H1 (cell line): ENCODE data around the gene PSD2. TPM values are rescaled to one million over a fixed set of nuclear protein-coding genes. Genes with fewer than 3 reads are reported as not detected.

Experiments
- CTCF ChIA-PET: fragments of 300-600 bp; sonication (Branson Sonifier 250); formaldehyde crosslinking; loops from one replicate; lab custom pipeline; 2021; ENCODE audit not compliant: partially characterized antibody; lab: Charles Lee
- POLR2A ChIA-PET: fragments of 300-600 bp; sonication (Branson Sonifier 250); formaldehyde crosslinking; loops from one replicate; lab custom pipeline; 2021; ENCODE audit warnings: inconsistent platforms; ENCODE audit not compliant: partially characterized antibody; lab: Charles Lee
- DNase-seq, 2 experiments: peaks; one replicate each; pipeline versions ENCODE4 v3.0.0 to v3.0.0-alpha.2; 2010 to 2022; ENCODE audit warnings: low spot score in 2 of 2, low read depth in 1 of 2, mixed read lengths in 1 of 2
- FAIRE-seq: peaks from 2 replicates; lab custom pipeline; 2011; peaks lifted over from hg19 to GRCh38; lab: Jason Lieb, UNC
- H2AFZ ChIP-seq: 2 replicates; pipeline ENCODE4 v1.8.1; 2012; ENCODE audit warnings: low read length, inconsistent platforms
- H2AK5ac ChIP-seq: 2 replicates; pipeline ENCODE4 v1.6.1; 2013; ENCODE audit warnings: low read depth, low read length
- H2BK120ac ChIP-seq: replicated peaks from 2 replicates; pipeline ENCODE3; 2013; ENCODE audit warnings: low read depth, low read length, inconsistent platforms
- H2BK12ac ChIP-seq: 2 replicates; pipeline ENCODE4 v1.6.1; 2013; ENCODE audit warnings: low read depth, low read length
- H2BK15ac ChIP-seq: 2 replicates; pipeline ENCODE4 v1.6.1; 2013; ENCODE audit warnings: low read length
- H2BK20ac ChIP-seq: 2 replicates; pipeline ENCODE4 v1.6.1; 2013; ENCODE audit warnings: low read length
- H2BK5ac ChIP-seq: 2 replicates; pipeline ENCODE4 v1.6.1; 2013; ENCODE audit warnings: low read depth, low read length
- H3K14ac ChIP-seq: 2 replicates; pipeline ENCODE4 v1.6.1; 2013; ENCODE audit warnings: inconsistent platforms; ENCODE audit not compliant: insufficient read length
- H3K18ac ChIP-seq: 2 replicates; pipeline ENCODE4 v1.6.1; 2013; ENCODE audit warnings: low read length; ENCODE audit errors: extremely low read depth
- H3K23ac ChIP-seq: 2 replicates; pipeline ENCODE4 v1.6.1; 2013; ENCODE audit warnings: inconsistent platforms; ENCODE audit not compliant: insufficient read length
- H3K23me2 ChIP-seq: 2 replicates; pipeline ENCODE4 v1.6.1; 2013; ENCODE audit warnings: low read depth, low read length
- H3K27ac ChIP-seq: 2 replicates; pipeline ENCODE4 v1.6.1; 2011; ENCODE audit warnings: low read depth, low read length, inconsistent platforms
- H3K27me3 ChIP-seq, 4 experiments: replicated peaks in 1 of 4; 1 replicate in 1 of 4; 2 replicates in 3 of 4; pipeline versions ENCODE4 v1.6.1 to v1.8.1; 2011 to 2013; ENCODE audit warnings: low read length in 3 of 4, mild to moderate bottlenecking in 3 of 4, inconsistent platforms in 2 of 4, mixed read lengths in 2 of 4, moderate library complexity in 1 of 4; ENCODE audit not compliant: control insufficient read depth in 3 of 4, insufficient read depth in 3 of 4; ENCODE audit errors: extremely low read depth in 1 of 4
- H3K36me3 ChIP-seq, 4 experiments: 2 replicates each; pipeline versions ENCODE4 v1.6.1 to v1.8.1; 2011 to 2013; ENCODE audit warnings: mild to moderate bottlenecking in 4 of 4, low read length in 3 of 4, moderate library complexity in 2 of 4, control low read depth in 1 of 4, inconsistent platforms in 1 of 4; ENCODE audit not compliant: insufficient read depth in 4 of 4, control insufficient read depth in 2 of 4
- H3K4ac ChIP-seq: replicated peaks from 2 replicates; pipeline ENCODE3; 2013; ENCODE audit warnings: low read length, low read depth, mixed read lengths, inconsistent platforms; ENCODE audit not compliant: insufficient read length
- H3K4me1 ChIP-seq, 4 experiments: replicated peaks in 1 of 4; 1 replicate in 1 of 4; 2 replicates in 3 of 4; pipeline versions ENCODE4 v1.6.1 to v1.8.1; 2011 to 2013; ENCODE audit warnings: low read length in 3 of 4, inconsistent platforms in 2 of 4, mixed read lengths in 1 of 4; ENCODE audit not compliant: insufficient read depth in 4 of 4, control insufficient read depth in 3 of 4
- H3K4me2 ChIP-seq, 2 experiments: 2 replicates each; pipeline versions ENCODE4 v1.6.1 to v1.8.1; 2011 to 2013; ENCODE audit warnings: low read depth in 2 of 2, low read length in 2 of 2, control low read depth in 1 of 2, inconsistent platforms in 1 of 2, mild to moderate bottlenecking in 1 of 2; ENCODE audit not compliant: insufficient read depth in 1 of 2
- H3K4me3 ChIP-seq, 4 experiments: fragments of 200-600, 300-600 bp in 1 of 4; sonication (generic), shearing (Covaris generic), sonication (Bioruptor Twin) in 1 of 4; 2 replicates each; pipeline versions ENCODE4 v1.5.1 to v1.8.1; 2011 to 2016; ENCODE audit warnings: low read length in 4 of 4, low read depth in 3 of 4, control low read depth in 2 of 4, inconsistent platforms in 2 of 4, mild to moderate bottlenecking in 2 of 4, mixed read lengths in 1 of 4, moderate library complexity in 1 of 4; ENCODE audit not compliant: insufficient read depth in 2 of 4; ENCODE audit errors: extremely low read depth in 1 of 4
- H3K56ac ChIP-seq: replicated peaks from 2 replicates; pipeline ENCODE3; 2013; ENCODE audit warnings: low read depth, mild to moderate bottlenecking, mixed read lengths, low read length, inconsistent platforms; ENCODE audit not compliant: insufficient read length
- H3K79me1 ChIP-seq: 2 replicates; pipeline ENCODE4 v1.6.1; 2013; ENCODE audit warnings: low read depth, low read length, control low read depth
- H3K79me2 ChIP-seq, 2 experiments: 2 replicates each; pipeline versions ENCODE4 v1.6.1 to v1.8.1; 2012 to 2013; ENCODE audit warnings: low read length in 2 of 2, mild to moderate bottlenecking in 2 of 2, inconsistent platforms in 1 of 2; ENCODE audit not compliant: insufficient read depth in 2 of 2, control insufficient read depth in 1 of 2
- H3K9ac ChIP-seq, 4 experiments: replicated peaks in 1 of 4; 1 replicate in 1 of 4; 2 replicates in 3 of 4; pipeline versions ENCODE4 v1.6.1 to v1.8.1; 2011 to 2013; ENCODE audit warnings: low read depth in 3 of 4, low read length in 3 of 4, control low read depth in 2 of 4, mild to moderate bottlenecking in 2 of 4, moderate library complexity in 2 of 4, inconsistent platforms in 1 of 4; ENCODE audit errors: extremely low read depth in 1 of 4
- H3K9me3 ChIP-seq, 2 experiments: 2 replicates each; pipeline versions ENCODE4 v1.6.1 to v1.8.1; 2012 to 2013; ENCODE audit warnings: mild to moderate bottlenecking in 2 of 2, moderate library complexity in 2 of 2, control low read depth in 1 of 2, inconsistent platforms in 1 of 2, low read depth in 1 of 2, low read length in 1 of 2, mixed read lengths in 1 of 2; ENCODE audit not compliant: insufficient read depth in 2 of 2
- H4K20me1 ChIP-seq, 2 experiments: replicated peaks in 1 of 2; 2 replicates each; pipeline versions ENCODE3 to v1.8.1; 2011 to 2013; ENCODE audit warnings: inconsistent platforms in 2 of 2, low read length in 2 of 2, mild to moderate bottlenecking in 1 of 2; ENCODE audit not compliant: insufficient read depth in 2 of 2, control insufficient read depth in 1 of 2
- H4K5ac ChIP-seq: 2 replicates; pipeline ENCODE4 v1.6.1; 2013; ENCODE audit warnings: low read length, low read depth, mixed read lengths, inconsistent platforms; ENCODE audit not compliant: insufficient read length
- H4K8ac ChIP-seq: 2 replicates; pipeline ENCODE4 v1.8.0; 2013; ENCODE audit warnings: mild to moderate bottlenecking, moderate library complexity, low read length, inconsistent platforms; ENCODE audit not compliant: insufficient read depth; ENCODE audit errors: extremely low read depth
- H4K91ac ChIP-seq: replicated peaks from 2 replicates; pipeline ENCODE3; 2013; ENCODE audit warnings: low read length, mixed read lengths, inconsistent platforms; ENCODE audit not compliant: insufficient read length
- KDM1A ChIP-seq: fragments of 200-600, 300-600 bp; sonication (generic); IDR thresholded peaks from 2 replicates; pipeline ENCODE4 v1.7.1; 2016; ENCODE audit warnings: mild to moderate bottlenecking, low read length, borderline replicate concordance
- TEAD4 ChIP-seq: IDR thresholded peaks from 2 replicates; pipeline ENCODE4 v1.6.1; 2012; ENCODE audit warnings: low read depth, low read length, inconsistent platforms, mixed read lengths
- WGBS, 2 experiments: shearing (Covaris generic) in 1 of 2; methylation state at CpG; one replicate each; pipeline versions ENCODE4 v1.1.6 to v1.1.7; 2013 to 2015; ENCODE audit warnings: low lambda C conversion rate in 2 of 2, mixed read lengths in 2 of 2, inconsistent platforms in 1 of 2, low coverage in 1 of 2, missing lambda C conversion rate in 1 of 2; ENCODE audit not compliant: insufficient replicate concordance in 2 of 2, insufficient coverage in 1 of 2, insufficient read length in 1 of 2; ENCODE audit errors: extremely low coverage in 1 of 2, missing lambda C conversion rate in 1 of 2; 5-methylcytosine and 5-hydroxymethylcytosine counted together
- polyA plus RNA-seq, 7 experiments: library from polyadenylated mRNA; depleted of rRNA in 3 of 7; stranded (reverse) in 5 of 7; unstranded in 2 of 7; fragments of >200 nt in 5 of 7; fragments of 200-250 nt in 2 of 7; gene quantifications; 1 replicate in 5 of 7; 2 replicates in 1 of 7; 4 replicates in 1 of 7; pipeline versions ENCODE4 v1.2.1 to v1.2.3, GENCODE V29; 2011 to 2013; ENCODE audit warnings: missing spikeins in 2 of 7, mixed read lengths in 2 of 7
- total RNA-seq: library from RNA; stranded (reverse); fragmentation: NEBNext Ultra II Directional; extraction: Animal tissue kit (Norgen Biotek cat#: 25700); gene quantifications from 2 replicates; pipeline ENCODE4 v1.2.1, GENCODE V29; 2021

PSD2 gene
- total and polyA plus RNA-seq, 2 of the 8 experiments (the other 6 are each of a cell fraction or from before 2014, with no cell fraction given) = 0.06 to 0.14 TPM

DNA sequence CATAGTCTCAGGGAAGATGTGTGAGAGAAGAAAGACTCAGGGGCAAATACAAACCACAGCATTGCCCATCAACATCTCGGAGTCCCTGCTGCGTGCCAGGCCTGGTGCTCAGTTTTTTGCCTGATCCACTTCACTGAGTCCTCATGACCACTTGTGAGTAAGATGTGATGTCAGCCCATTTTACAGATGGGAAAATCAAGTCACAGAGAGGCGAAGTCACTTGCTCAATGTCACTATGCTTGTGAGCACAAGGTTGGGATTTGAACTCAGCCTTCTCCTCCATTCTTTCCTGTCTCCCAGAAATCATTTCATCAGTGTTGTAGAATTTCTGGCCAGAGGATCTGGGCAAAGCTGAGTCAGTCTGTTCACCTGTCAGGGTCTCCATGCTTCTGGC, 34.6 kb upstream of the PSD2 start:
- H3K79me2 ChIP-seq = no peaks in the 10 kb centered on the region
- H3K14ac ChIP-seq = no peak overlapping the region
- H4K5ac ChIP-seq = no peak overlapping the region
- H4K20me1 ChIP-seq = peaks cover 2 to 7% of the 10 kb centered on the region in 2 experiments
- no peak overlapping the region for H3K4me2 ChIP-seq
- WGBS, 2 experiments = 94% methylated on average over 3 of the region's 3 CpGs; no CpG with 5 or more reads in 1 of the 2 experiments
- H2BK20ac ChIP-seq = no peak overlapping the region
- H3K23me2 ChIP-seq = peaks cover 5% of the 10 kb centered on the region; the same call in 1 of the 2 replicates
- peaks cover 13 to 59% (median 47%) of the 10 kb centered on the region in 4 experiments for H3K27me3 ChIP-seq
- H3K23ac ChIP-seq = no peak overlapping the region
- POLR2A ChIA-PET = interaction anchor here (1.5 to 2.0 kb wide), 2 partner anchors 14 to 50 kb away, joined by 4 to 9 read pairs; no protein-coding TSS in a partner anchor
- no peak overlapping the region for H2BK15ac ChIP-seq
- no peaks in the 10 kb centered on the region for H3K36me3 ChIP-seq
- no peaks in the 10 kb centered on the region for H3K9me3 ChIP-seq
- CTCF ChIA-PET = interaction anchor here (2.4 to 5.1 kb wide), 2 partner anchors 14 to 127 kb away, joined by 10 to 58 read pairs; no protein-coding TSS in a partner anchor
- no peak overlapping the region for H4K91ac ChIP-seq
- no peak overlapping the region for H2AFZ ChIP-seq
- no peak overlapping the region for H2BK12ac ChIP-seq
- no peak overlapping the region for H4K8ac ChIP-seq
- H3K4me3 ChIP-seq = no peak overlapping the region
- H3K79me1 ChIP-seq = no peaks in the 10 kb centered on the region
- no peak overlapping the region for H2BK120ac ChIP-seq
- DNase-seq (no peak), FAIRE-seq (no peak)
- TF ChIP-seq TEAD4 = no peak
- peak; percentile 54; the same call in 1 of the 2 replicates for TF ChIP-seq KDM1A
- peaks cover 9 to 36% (median 17%) of the 10 kb centered on the region in 4 experiments for H3K4me1 ChIP-seq
- H2AK5ac ChIP-seq = no peak overlapping the region
- no peak overlapping the region for H3K27ac ChIP-seq
- H2BK5ac ChIP-seq = no peak overlapping the region
- no peak overlapping the region for H3K4ac ChIP-seq
- no peak overlapping the region for H3K56ac ChIP-seq
- no peak overlapping the region for H3K18ac ChIP-seq
- no peak overlapping the region for H3K9ac ChIP-seq
